Forelimb muscle (tissue), 1 donor: ENCODE measurements around the gene TFCP2. TPM values are rescaled to one million over a fixed set of nuclear protein-coding genes. Genes with fewer than 3 reads are reported as not detected.
"Not testable (repeated sequence)": the region's sequence is repeated elsewhere in the genome, so short reads cannot be mapped to it uniquely, and the experiment has no call there.

Experiments
- DNase-seq: peaks from one replicate; pipeline ENCODE4 v3.0.0-alpha.2; 2013; ENCODE audit warnings: low read depth
- polyA plus RNA-seq: library from polyadenylated mRNA; unstranded; fragments of 120-200 nt; gene quantifications from one replicate; pipeline ENCODE4 v1.2.1, GENCODE V29; 2013; ENCODE audit not compliant: insufficient read length

TFCP2 gene
- polyA plus RNA-seq, 1 donor = 41.4 TPM

DNA sequence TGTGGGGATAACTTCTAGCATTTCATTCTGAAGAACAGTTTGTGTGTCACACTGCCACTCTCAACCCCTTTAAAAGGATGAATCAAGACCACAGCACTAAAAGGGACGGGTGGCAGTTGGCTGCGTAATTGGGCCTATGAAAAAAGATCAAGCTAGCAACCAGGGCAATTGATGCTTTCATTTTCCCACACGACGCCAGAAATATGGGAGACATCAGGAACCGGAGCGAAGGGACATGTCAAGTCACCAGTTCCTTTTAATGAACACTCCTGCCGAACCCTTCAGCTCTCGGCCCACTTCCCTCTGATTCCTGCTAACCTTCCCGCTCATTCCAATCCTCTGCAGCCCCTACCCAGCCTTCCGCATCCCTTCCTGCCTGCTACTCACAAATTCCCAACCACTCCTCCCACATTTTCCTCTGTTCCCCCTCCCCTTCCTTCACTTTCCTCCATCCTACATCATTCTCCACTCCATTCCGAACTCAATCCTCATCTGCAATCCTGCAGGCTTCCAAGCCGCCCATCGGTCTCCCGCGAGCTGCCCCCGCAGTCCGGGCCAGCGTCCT, 90.3 kb downstream of the TFCP2 start:
- no peak for DNase-seq

DNA sequence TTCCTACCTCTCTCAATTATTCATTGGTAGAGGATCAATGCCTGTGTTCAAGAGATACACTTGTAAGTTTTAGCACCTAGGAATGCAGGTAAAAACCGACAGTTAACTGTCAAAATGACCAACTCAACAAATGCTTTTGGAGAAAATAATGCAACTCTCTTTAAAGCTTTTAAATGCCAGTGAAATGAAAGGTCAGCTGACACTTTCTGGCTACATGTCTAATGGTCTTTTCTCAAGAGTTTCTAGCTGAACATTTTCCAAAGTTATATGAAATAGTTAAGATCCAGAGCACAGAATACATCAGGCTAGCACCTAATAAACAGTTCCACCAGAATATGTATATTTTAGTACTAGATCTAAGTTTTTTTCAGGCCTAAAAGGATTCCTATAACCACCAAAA, 91.5 kb downstream of the TFCP2 start:
- DNase-seq = no peak

DNA sequence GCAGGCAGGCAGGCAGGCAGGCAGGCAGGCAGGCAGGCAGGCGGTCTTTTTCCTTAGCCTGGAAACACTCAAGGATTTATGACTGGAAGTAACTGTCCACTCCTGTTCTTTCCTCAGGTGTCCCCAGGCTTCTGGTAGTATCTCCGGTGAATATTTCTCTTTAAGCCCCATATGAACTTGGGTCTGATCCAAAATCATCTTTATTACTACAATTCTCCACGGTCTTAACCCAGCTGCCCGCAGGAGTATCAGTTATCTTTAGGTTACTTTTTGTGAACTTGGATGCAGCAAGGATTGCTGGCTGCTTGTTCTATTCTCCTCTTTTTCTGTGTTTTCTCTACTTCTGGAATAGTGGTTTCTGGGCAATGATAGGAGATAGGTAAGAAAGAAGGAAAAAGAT, 92.8 kb downstream of the TFCP2 start:
- no peak for DNase-seq

DNA sequence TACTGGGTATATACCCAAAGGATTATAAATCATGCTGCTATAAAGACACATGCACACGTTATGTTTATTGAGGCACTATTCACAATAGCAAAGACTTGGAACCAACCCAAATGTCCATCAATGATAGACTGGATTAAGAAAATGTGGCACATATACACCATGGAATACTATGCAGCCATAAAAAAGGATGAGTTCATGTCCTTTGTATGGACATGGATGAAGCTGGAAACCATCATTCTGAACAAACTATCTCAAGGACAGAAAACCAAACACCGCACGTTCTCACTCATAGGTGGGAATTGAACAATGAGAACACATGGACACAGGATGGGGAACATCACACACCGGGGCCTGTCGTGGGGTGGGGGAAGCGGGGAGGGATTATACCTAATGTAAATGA, 94.1 kb downstream of the TFCP2 start:
- DNase-seq = not testable (repeated sequence)

DNA sequence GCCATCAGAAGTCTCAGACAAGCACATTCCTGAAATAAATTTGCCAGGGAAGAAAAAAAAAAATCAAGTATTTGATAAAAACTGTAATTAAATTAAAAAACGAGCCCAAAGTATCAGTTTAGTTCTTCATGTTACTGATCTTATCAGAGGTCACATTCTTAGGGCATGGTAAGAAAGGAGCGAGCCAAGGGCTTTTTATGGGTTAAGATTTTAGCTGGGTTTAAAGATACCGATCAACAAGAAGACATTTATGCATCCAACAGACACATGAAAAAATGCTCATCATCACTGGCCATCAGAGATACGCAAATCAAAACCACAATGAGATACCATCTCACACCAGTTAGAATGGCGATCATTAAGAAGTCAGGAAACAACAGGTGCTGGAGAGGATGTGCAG, 94.6 kb downstream of the TFCP2 start:
- not testable (repeated sequence) for DNase-seq

DNA sequence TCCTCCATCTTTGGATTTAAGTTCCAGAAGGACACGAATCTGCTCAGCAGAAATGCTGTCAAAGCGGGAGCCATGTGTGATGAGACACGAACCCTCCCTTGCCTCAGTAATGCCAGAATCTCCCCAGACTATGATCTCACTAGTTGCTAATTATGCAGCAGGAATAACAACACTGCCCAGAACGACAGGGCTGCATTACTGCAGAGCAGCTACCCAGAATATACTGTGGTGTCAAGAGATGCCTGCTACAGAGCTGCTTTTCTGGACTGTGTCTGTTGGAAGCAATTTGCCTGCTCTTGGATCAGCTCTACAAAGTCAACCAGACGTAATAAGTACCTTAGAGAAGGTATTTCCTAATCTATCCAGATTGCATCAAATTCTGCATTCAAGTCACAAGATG, 95.0 kb downstream of the TFCP2 start:
- no peak for DNase-seq

GRCh38 chr12:51076236-51076930, 96.6 kb downstream of the TFCP2 start:
- no peak for DNase-seq

DNA sequence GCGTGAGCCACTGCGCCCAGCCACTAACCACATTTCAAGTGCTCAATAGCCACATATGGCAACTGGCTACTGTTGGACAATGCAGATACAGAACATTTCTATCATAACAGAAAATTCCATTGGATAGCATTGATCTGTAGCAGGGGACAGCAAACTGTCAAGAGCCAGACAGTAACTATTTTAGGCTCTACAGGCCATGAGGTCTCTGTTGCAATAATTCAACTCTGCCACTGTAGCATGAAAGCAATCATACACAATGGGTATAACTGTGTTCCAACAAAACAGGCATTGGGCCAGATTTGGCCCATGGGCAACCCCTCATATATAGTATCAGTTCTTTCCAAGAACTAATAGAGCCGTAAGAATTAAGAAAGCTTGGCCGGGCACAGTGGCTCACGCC, 97.5 kb downstream of the TFCP2 start:
- no peak for DNase-seq

- DNase-seq = no peak
Observed at GRCh38 chr12:51071663-51072062, 101.3 kb downstream of the TFCP2 start.

- no peak for DNase-seq
Observed at GRCh38 chr12:51070004-51070403, 102.9 kb downstream of the TFCP2 start.

DNA sequence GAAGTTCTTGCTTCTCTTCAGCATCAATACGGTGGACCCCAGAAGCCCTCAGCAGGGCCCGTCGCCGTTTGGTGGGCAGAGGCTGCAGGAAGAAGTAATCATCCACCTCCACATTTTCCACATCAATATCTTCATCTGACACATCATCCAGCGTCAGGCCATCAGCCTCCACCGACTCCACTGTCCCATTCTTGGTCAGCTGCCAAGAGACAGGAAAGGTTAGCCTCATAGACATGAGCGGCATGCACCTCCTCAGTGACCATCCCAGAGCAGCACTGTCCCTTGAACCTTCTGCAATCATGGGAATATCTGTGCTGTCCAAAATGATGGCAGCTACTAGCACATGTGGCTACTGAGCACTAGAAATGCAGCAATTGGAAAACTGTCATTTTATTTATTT, 105.2 kb downstream of the TFCP2 start:
- DNase-seq = no peak

DNA sequence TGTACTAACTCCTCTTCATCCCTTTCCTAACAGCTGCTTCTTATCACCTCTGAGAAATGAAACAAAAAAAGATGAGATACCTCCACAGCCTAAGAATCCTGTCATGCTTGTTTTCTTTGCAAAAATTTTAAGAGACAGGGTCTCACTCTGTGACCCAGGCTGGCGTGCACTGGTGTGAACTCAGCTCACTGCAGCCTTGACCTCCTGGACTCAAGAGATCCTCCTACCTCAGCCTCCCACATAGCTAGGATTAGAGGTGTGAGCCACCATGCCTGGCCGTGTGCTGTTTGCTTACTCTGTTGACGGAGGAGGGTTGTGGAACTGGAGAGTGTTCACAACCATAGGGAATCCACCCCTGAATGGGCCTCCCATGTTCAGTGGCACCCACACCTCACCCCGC, 105.7 kb downstream of the TFCP2 start:
- no peak for DNase-seq

DNA sequence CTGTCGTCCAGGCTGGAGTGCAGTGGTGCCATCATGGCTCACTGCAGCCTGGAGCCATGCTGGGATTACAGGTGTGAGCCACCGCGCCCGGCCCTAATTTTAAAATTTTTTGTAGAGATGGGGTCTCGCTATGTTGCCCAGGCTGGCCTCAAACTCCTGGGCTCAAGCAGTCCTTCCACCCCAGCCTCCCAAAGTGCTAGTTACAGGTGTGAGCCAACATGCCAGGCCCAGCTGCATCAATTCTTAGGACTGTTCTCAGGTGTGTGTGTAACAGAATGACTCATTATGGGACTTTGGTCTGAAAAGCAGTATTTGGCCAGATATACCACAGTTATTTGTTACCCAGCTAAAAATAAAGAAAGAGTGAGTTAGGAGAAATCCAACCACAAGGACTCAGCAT, 107.4 kb downstream of the TFCP2 start:
- DNase-seq = no peak

DNA sequence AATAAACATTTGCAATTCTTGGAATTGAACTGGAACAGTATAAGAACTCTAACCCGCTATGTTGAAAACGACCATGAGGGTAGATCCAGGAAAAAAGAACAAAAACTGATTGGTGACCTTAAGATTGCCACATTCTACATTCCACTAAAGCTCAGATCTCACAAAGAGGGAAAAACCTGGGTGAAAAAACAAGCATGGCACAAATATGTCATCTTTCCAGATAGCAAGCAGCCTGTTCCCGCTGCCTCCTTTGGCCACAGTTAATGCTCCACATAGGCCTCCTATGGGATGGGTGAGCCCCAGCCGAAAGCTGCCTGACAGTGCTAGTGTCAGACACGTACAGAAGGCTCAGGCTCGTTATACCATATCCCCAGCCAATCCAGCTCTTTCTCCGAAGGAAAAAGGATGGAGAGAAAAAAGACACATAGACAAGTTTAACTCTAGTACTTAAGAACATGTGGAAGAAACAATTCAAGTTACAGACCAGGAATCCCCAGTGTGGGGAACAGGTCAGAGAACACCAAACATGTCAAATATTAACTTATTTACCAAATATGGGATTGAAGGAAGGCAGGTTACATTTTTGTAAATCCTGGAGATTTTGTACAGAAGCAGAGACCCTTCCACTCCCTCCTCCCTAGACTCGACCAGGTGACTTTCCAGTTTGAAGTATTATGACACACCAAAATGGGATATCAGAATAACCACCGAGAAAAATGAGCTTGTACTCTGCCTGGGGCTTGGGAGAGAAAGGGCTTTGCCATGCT, 110.1 kb downstream of the TFCP2 start:
- no peak for DNase-seq

DNA sequence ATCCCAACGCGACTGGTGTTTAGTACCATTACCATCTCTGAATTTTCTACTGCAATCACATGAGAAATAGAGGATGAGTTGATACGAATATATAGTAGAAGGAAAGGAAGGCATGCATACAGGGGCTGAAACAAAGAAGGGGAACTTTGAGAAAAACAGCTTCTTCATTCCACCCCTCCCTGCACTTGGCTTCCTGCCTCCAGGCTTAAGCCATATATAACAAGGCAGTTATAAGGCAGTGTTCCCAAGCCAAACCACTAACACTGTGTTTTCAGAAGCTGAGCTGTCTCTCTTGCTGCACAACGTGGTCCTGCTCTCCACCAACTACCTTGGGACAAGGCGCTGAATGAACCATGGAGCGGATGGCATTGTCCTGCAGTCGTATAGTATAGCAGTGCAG, 113.8 kb downstream of the TFCP2 start:
- DNase-seq = no peak

DNA sequence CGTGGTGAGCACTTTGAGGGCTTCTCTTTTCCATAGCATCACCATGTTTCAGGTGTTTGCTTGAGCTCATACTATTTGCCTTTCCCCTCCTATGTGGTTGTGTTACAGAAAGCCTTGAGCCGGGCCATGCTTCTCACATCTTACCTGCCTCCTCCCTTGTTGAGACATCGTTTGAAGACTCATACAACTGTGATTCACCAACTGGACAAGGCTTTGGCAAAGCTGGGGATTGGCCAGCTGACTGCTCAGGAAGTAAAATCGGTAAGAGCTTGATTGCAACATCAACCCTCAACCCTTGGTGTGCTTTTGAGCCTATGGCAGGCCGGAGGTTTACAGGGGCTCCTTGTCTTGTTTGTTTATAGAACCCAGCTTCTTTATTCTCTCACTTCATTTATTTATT, 116.7 kb downstream of the TFCP2 start:
- DNase-seq = no peak

DNA sequence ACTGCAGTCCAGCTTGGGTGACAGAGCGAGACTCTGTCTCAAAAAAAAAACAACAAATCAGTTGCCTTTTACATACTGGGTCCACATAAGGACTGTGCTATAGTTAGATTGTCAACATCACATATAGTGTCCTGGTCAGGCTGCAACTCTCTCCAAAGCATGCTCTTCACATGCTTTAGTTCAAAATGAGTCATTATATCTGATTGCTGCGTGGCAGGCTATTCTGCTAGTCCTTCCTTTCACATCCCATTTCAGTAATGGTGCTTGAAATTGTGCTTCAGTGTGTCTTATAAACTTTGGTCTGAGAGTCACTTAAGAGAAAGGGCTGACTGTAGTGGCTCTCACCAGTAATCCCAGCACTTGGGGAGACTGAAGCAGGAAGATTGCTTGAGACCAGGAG, 117.9 kb downstream of the TFCP2 start:
- DNase-seq = no peak

DNA sequence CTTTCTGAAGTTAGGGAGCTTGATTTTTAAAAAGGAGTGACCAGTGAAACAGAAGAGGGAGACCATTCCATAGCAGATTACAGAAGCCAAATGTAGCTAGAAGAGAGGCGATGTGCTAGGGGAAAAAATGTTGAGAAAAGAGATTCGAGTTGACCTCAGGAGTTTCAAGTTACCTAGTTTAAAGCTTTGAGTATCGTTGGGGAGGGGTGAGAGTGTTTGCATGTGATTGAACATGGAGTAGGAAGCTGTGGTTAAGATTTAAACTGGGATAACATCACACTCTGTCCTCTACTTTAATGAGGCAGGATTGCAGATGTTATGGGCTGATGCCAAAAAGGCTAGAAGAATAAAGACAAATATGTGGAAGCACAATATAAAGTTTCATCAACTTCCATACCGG, 121.1 kb downstream of the TFCP2 start:
- DNase-seq = no peak

DNA sequence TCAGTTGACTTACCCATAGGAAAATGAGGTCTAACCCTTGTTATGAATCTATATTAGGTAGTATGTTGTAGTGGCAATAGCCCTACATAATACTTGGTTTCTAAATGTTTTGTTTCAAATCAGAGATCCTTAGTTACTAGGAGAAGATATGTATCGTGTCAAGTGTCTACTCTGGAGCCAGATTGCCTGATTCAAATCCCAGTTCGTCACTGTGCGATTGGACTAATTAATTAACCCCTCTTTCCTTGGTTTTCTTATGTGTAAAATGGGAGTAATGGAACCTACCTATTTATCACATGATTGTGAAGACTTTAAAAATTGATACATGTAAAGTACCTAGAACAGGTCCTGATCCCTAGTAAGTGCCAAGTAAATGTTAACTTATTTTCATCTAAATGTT, 123.4 kb downstream of the TFCP2 start:
- DNase-seq = no peak

GRCh38 chr12:51048661-51049251, 124.2 kb downstream of the TFCP2 start:
- DNase-seq = no peak

- DNase-seq = peak; percentile 99
Observed at GRCh38 chr12:51047655-51048540, 125.0 kb downstream of the TFCP2 start, which contains the start of gene LETMD1. TSS of gene LETMD1 (plus strand) at chr12:51048327. CDS start at chr12:51048357, 30 bp downstream.
